Upper lobe of left lung (tissue), 6 donors: Measurements from ENCODE around the gene CRIP3. TPM values are rescaled to one million over a fixed set of nuclear protein-coding genes. Genes with fewer than 3 reads are reported as not detected.

Experiments used
- ATAC-seq, 2 donors: fragments of 200-7000 bp; cut with Tn5 transposase; one replicate each; pipeline ENCODE4 v1.9.1; 2022; ENCODE audit warnings: mild to moderate bottlenecking in 2 of 2, moderate library complexity in 2 of 2; ENCODE audit not compliant: low FRiP score in 2 of 2
- DNase-seq, 2 donors: peaks; one replicate each; pipeline ENCODE4 v3.0.0-alpha.2; 2019 to 2020
- H3K27ac ChIP-seq, 4 donors: fragments of 200-600 bp; sonication (generic); one replicate each; pipeline ENCODE4 v1.5.1; 2016 to 2019
- H3K27me3 ChIP-seq, 4 donors: fragments of 200-600 bp; sonication (generic); one replicate each; pipeline ENCODE4 v1.5.1; 2017 to 2019
- H3K36me3 ChIP-seq, 4 donors: fragments of 200-600 bp; sonication (generic); one replicate each; pipeline ENCODE4 v1.5.1; 2016 to 2019
- H3K4me1 ChIP-seq, 4 donors: fragments of 200-600 bp; sonication (generic); one replicate each; pipeline ENCODE4 v1.5.1; 2018 to 2019
- H3K4me3 ChIP-seq, 4 donors: fragments of 200-600 bp; sonication (generic); one replicate each; pipeline ENCODE4 v1.5.1; 2017 to 2019; ENCODE audit warnings: mild to moderate bottlenecking in 2 of 4, moderate library complexity in 1 of 4
- H3K9me3 ChIP-seq, 4 donors: fragments of 200-600 bp; sonication (generic); one replicate each; pipeline ENCODE4 v1.5.1; 2018 to 2019
- CTCF ChIP-seq, 6 experiments: fragments of 450-650 bp in 4 of 6; fragments of 200-600 bp in 2 of 6; sonication (generic) in 2 of 6; IDR thresholded peaks; one replicate each; pipeline ENCODE4 v1.5.1; 2016 to 2019; ENCODE audit warnings: antibody characterized with exemption in 6 of 6
- EP300 ChIP-seq, 4 donors: sonication (generic); formaldehyde crosslinking; IDR thresholded peaks; one replicate each; pipeline ENCODE4 v1.5.1; 2017; ENCODE audit warnings: antibody characterized with exemption in 4 of 4, control low read depth in 2 of 4
- POLR2A ChIP-seq, 4 donors: fragments of 450-650 bp; IDR thresholded peaks; one replicate each; pipeline ENCODE4 v1.5.1; 2016 to 2017; ENCODE audit warnings: antibody characterized with exemption in 4 of 4, mild to moderate bottlenecking in 2 of 4
- POLR2AphosphoS5 ChIP-seq, 2 donors: sonication (generic); formaldehyde crosslinking; IDR thresholded peaks; one replicate each; pipeline ENCODE4 v1.5.1; 2017; ENCODE audit warnings: antibody characterized with exemption in 2 of 2
- WGBS, 2 donors: methylation state at CpG; one replicate each; pipeline ENCODE4 v1.1.5; 2017 to 2018; 5-methylcytosine and 5-hydroxymethylcytosine counted together
- small RNA-seq, 4 donors: library from RNA; depleted of rRNA; stranded (forward); fragments of <200 nt; gene quantifications; one replicate each; pipeline ENCODE3, GENCODE V24; 2016
- total RNA-seq, 6 donors: library from RNA; depleted of rRNA in 4 of 6; stranded (reverse); fragments of >200 nt in 4 of 6; gene quantifications; one replicate each; pipeline versions ENCODE4 v1.1.0 to v1.2.1, GENCODE V29; 2016 to 2021
- donor health status: DM: no; HTN: no; CAD: no; lungs with moderate emphysema.
- donor health status: DM: no; HTN: yes; CAD: no; lungs with severe emphysema.

Gene CRIP3
- total RNA-seq, 6 donors from 2014 or later: 1.5 TPM; not detected in 5

DNA sequence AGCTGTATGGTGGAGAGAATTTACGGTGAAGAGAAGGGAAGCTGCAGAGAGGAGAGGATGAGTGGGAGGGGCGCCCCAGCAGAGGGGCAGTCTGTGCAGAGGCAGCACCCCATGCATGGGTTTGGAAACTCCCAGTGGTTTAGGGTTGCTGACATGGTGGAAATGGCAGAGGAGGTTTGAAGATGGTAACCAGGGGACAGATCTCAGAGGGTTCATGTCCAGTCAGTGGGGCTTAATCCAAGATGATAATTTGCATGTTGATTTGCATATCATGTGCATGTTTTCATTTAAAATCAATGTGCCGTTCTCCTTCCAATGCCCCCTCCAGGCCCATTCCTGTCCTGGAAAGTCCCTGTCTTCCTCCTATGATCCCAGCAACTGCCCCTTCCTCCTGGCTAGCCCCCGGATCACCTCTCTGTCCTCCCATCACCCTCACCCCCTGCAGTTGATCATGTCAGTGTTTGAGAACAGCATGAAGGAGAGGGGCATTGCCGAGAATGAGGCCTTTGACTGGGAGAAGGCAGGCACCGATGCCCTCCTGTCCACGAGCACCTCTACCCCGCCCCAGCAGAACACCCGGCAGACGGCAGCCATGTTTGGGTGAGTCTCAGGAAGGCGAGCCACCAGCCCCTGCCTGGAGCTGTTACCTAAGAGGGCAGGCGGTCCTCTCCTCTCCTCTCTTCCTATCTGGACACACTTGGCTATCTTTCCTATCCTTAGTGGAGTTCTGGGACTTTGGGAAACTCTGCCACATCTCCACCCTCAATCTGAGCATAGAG is 51.1 kb downstream of the CRIP3 start:
- WGBS, 2 donors: 81 to 84% methylated on average over 8 to 12 of the region's 12 CpGs
- DNase-seq (no peak), ATAC-seq (no peak)
- Histone ChIP-seq H3K27me3 (peaks cover 0 to 3% (median 0%) of the 10 kb centered on the region in 4 donors), H3K27ac (no peak overlapping the region), H3K4me3 (no peak overlapping the region), H3K9me3 (no peaks in the 10 kb centered on the region), H3K4me1 (no peaks in the 10 kb centered on the region), H3K36me3 (no peaks in the 10 kb centered on the region)
- TF ChIP-seq POLR2A (IDR thresholded peaks at IDR 0.05) (no peak), CTCF (IDR thresholded peaks at IDR 0.05) (no peak), POLR2AphosphoS5 (IDR thresholded peaks at IDR 0.05) (no peak), EP300 (IDR thresholded peaks at IDR 0.05) (no peak)

DNA sequence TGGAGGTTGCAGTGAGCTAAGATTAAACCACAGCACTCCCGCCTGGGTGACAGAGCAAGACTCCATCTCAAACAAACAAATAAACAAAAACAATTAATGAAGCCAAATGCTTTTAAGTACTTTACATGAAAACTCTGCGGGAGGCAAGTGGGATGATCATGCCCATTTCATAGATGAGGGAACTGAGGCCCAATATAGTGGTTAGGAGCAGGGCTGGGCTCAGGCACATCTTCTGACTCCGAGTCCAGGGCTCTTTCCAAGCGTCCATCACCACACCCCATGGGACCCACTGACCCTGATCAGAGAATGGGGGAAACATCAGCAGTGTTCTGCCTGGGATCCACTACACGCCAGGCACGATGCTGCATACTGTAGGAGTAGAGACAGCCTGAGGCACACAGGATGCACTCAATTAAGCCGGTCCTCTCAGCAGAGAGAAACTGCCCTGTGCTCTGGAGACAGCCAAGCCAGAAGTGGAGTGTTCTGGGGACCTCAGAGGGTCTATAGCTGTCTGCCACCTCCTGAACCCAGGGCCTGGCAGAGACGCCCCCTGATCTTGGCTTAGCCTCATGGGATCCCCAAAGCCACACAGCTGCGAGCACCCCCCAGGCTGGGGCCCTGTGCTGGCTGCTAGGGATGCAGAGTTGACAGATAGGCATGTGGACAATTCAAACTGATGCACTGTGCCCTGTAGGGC is 51.8 kb downstream of the CRIP3 start:
- peaks cover 0 to 3% (median under 1%) of the 10 kb centered on the region in 4 donors for H3K27me3 ChIP-seq
- TF ChIP-seq POLR2A (IDR thresholded peaks at IDR 0.05): no peak
- no peak for TF ChIP-seq POLR2AphosphoS5 (IDR thresholded peaks at IDR 0.05)
- no peak for TF ChIP-seq EP300 (IDR thresholded peaks at IDR 0.05)
- no peak for TF ChIP-seq CTCF (IDR thresholded peaks at IDR 0.05)
- 87 to 90% methylated on average over 6 to 9 of the region's 9 CpGs for WGBS, 2 donors
- ATAC-seq (no peak), DNase-seq (no peak)
- no peak overlapping the region for H3K4me3 ChIP-seq
- no peaks in the 10 kb centered on the region for H3K36me3 ChIP-seq
- H3K27ac ChIP-seq: no peak overlapping the region
- H3K4me1 ChIP-seq: no peaks in the 10 kb centered on the region
- no peaks in the 10 kb centered on the region for H3K9me3 ChIP-seq

Small RNA genes lying within 50 kb of the gene (small RNA-seq; reads per million reads assigned to genes)
- 0 reads per million in 4 donors for gene RPL12P47

Other genes starting within 250 kb of the CRIP3 start
- gene MRPL2, start 249.4 kb downstream of the CRIP3 start, total RNA-seq: 10 to 100 TPM; 17.2 to 58.2 (median 30.7) TPM
- 100 to 1,000 TPM in 1 of 6 donors, 10 to 100 TPM in 5; 31.2 to 155 (median 37.7) TPM for gene KLC4, start 249.2 kb downstream of the CRIP3 start, total RNA-seq
- gene PTK7, start 232.5 kb downstream of the CRIP3 start, total RNA-seq: 100 to 1,000 TPM in 2 of 6 donors, 10 to 100 TPM in 4; 68.6 to 180 (median 89.4) TPM
- gene SRF, start 137.6 kb downstream of the CRIP3 start, total RNA-seq: 10 to 100 TPM; 25.1 to 40.6 (median 30.8) TPM
- gene CUL9, start 126.6 kb downstream of the CRIP3 start, total RNA-seq: 100 to 1,000 TPM in 1 of 6 donors, 10 to 100 TPM in 5; 26.9 to 105 (median 47.5) TPM
- gene DNPH1, start 79.3 kb downstream of the CRIP3 start, total RNA-seq: 10 to 100 TPM; 15.7 to 63.4 (median 44.4) TPM
- under 1 TPM in 4 of 6 donors, not detected in 2; 0.06 to 0.20 (median 0.11) TPM for gene TTBK1, start 65.3 kb downstream of the CRIP3 start, total RNA-seq
- not detected for gene SLC22A7, start 10.6 kb downstream of the CRIP3 start, total RNA-seq
- 10 to 100 TPM; 10.3 to 19.9 (median 15.3) TPM for gene ZNF318, start 60.8 kb upstream of the CRIP3 start, total RNA-seq
- gene ABCC10, start 118.7 kb upstream of the CRIP3 start, total RNA-seq: 10 to 100 TPM; 18.8 to 75.4 (median 34.2) TPM
- 1 to 10 TPM in 2 of 6 donors, under 1 TPM in 2, not detected in 2; 0.34 to 2.4 (median 1.2) TPM for gene DLK2, start 146.7 kb upstream of the CRIP3 start, total RNA-seq
- 10 to 100 TPM; 22.2 to 57.6 (median 31.1) TPM for gene TJAP1, start 168.7 kb upstream of the CRIP3 start, total RNA-seq
- 1 to 10 TPM in 5 of 6 donors, under 1 TPM in 1; 0.34 to 3.4 (median 2.5) TPM for gene LRRC73, start 201.5 kb upstream of the CRIP3 start, total RNA-seq
- 100 to 1,000 TPM; 103 to 170 (median 125) TPM for gene YIPF3, start 208.1 kb upstream of the CRIP3 start, total RNA-seq
- gene POLR1C, start 208.3 kb upstream of the CRIP3 start, total RNA-seq: 10 to 100 TPM; 14.2 to 41.4 (median 24.5) TPM